GM23338 (cell line): ENCODE measurements around the gene PDE4D.

Experiments
- CREB1 ChIP-seq: fragments of 250-450 bp; sonication (Bioruptor Pico); IDR thresholded peaks from 2 replicates; pipeline ENCODE4 v1.5.0; 2020; ENCODE audit warnings: low read depth, mild to moderate bottlenecking, moderate library complexity
- CTCF ChIP-seq, 2 experiments: fragments of 200-600 bp in 1 of 2; sonication (generic) in 1 of 2; conservative IDR thresholded peaks; 2 replicates each; pipeline versions ENCODE4 v1.5.1 to v1.6.1; 2016 to 2017; ENCODE audit warnings: antibody characterized with exemption in 2 of 2, low read depth in 2 of 2, mild to moderate bottlenecking in 2 of 2, moderate library complexity in 1 of 2
- EZH2 ChIP-seq: fragments of 200-600 bp; sonication (generic); IDR thresholded peaks from one replicate; pipeline ENCODE4 v1.8.0; 2017; ENCODE audit warnings: antibody characterized with exemption, mild to moderate bottlenecking, low read depth; ENCODE audit not compliant: unreplicated experiment
- EZH2phosphoT487 ChIP-seq: fragments of 200-600 bp; sonication (generic); IDR thresholded peaks from one replicate; pipeline ENCODE4 v1.8.1; 2018; ENCODE audit warnings: antibody characterized with exemption; ENCODE audit not compliant: unreplicated experiment
- JUNB ChIP-seq: IDR thresholded peaks from one replicate; pipeline ENCODE4 v1.6.1; 2016; ENCODE audit warnings: antibody characterized with exemption; ENCODE audit not compliant: unreplicated experiment
- POLR2AphosphoS5 ChIP-seq: IDR thresholded peaks from 2 replicates; pipeline ENCODE4 v1.6.1; 2016; ENCODE audit warnings: antibody characterized with exemption, low read depth
- REST ChIP-seq: IDR thresholded peaks from one replicate; pipeline ENCODE4 v1.6.1; 2018; ENCODE audit warnings: antibody characterized with exemption; ENCODE audit not compliant: unreplicated experiment
- STAT1 ChIP-seq: IDR thresholded peaks from one replicate; pipeline ENCODE4 v1.6.1; 2016; ENCODE audit warnings: antibody characterized with exemption; ENCODE audit not compliant: unreplicated experiment

GRCh38 chr5:59795141-59795540 lies 98.4 kb downstream of the PDE4D start:
- TF ChIP-seq CTCF (conservative IDR thresholded peaks at IDR 0.05; ENCODE audit: low read depth in 2 of 2): no peak
- no peak for TF ChIP-seq EZH2
- TF ChIP-seq JUNB: no peak
- no peak for TF ChIP-seq CREB1
- TF ChIP-seq REST: no peak
- no peak for TF ChIP-seq EZH2phosphoT487
- no peak for TF ChIP-seq POLR2AphosphoS5
- TF ChIP-seq STAT1: no peak
